GM21515 (cell line): ENCODE results near the gene OR1S2.
"Not testable (repeated sequence)": the region's sequence is repeated elsewhere in the genome, so short reads cannot be mapped to it uniquely, and the experiment has no call there.

ENCODE experiments used
- ATAC-seq: cut with Tn5 transposase; IDR thresholded peaks from one replicate; pipeline ENCODE4 v1.9.1; 2021; ENCODE audit not compliant: unreplicated experiment

OR1S2 gene

GRCh38 chr11:58204042-58204441 is at the start of gene OR1S2:
TSS of gene OR1S2 (minus strand) at chr11:58204142. CDS start at chr11:58204142, 0 bp downstream.
- no peak for ATAC-seq

- ATAC-seq = no peak
Observed at GRCh38 chr11:58243954-58244353, 40.0 kb upstream of the OR1S2 start.

GRCh38 chr11:58227956-58228615 is 24.1 kb upstream of the OR1S2 start:
- no peak for ATAC-seq

- no peak for ATAC-seq
Observed at GRCh38 chr11:58222721-58223120, 18.8 kb upstream of the OR1S2 start.

GRCh38 chr11:58216476-58216875 is 12.5 kb upstream of the OR1S2 start:
- ATAC-seq = no peak

GRCh38 chr11:58212420-58212819 is 8.5 kb upstream of the OR1S2 start, which contains the start of gene OR1S1:
TSS of gene OR1S1 (plus strand) at chr11:58212720.
- not testable (repeated sequence) for ATAC-seq

- ATAC-seq = no peak
Observed at GRCh38 chr11:58199271-58199670, 4.7 kb downstream of the OR1S2 start.

GRCh38 chr11:58195939-58196338 is 8.0 kb downstream of the OR1S2 start:
- no peak for ATAC-seq

GRCh38 chr11:58193391-58193790 is 10.6 kb downstream of the OR1S2 start:
- ATAC-seq = no peak

GRCh38 chr11:58192229-58192628 is 11.7 kb downstream of the OR1S2 start:
- ATAC-seq = no peak

GRCh38 chr11:58188770-58189169 is 15.2 kb downstream of the OR1S2 start, which contains the start of gene OR9Q2:
TSS of gene OR9Q2 (plus strand) at chr11:58189070. CDS start at chr11:58190491, 1,421 bp downstream.
- ATAC-seq = no peak

- no peak for ATAC-seq
Observed at GRCh38 chr11:58186938-58187337, 17.0 kb downstream of the OR1S2 start.

GRCh38 chr11:58179648-58180047 is 24.3 kb downstream of the OR1S2 start:
- no peak for ATAC-seq

GRCh38 chr11:58178444-58178843 is 25.5 kb downstream of the OR1S2 start:
- no peak for ATAC-seq

- ATAC-seq = no peak
Observed at GRCh38 chr11:58177409-58178054, 26.4 kb downstream of the OR1S2 start.

- no peak for ATAC-seq
Observed at GRCh38 chr11:58165504-58166106, 38.3 kb downstream of the OR1S2 start.

- ATAC-seq = no peak
Observed at GRCh38 chr11:58164990-58165389, 39.0 kb downstream of the OR1S2 start.

- no peak for ATAC-seq
Observed at GRCh38 chr11:58164389-58164788, 39.6 kb downstream of the OR1S2 start.
